HT1080 (cell line): ENCODE measurements around the gene C1orf198. TPM values are rescaled to one million over a fixed set of nuclear protein-coding genes. Genes with fewer than 3 reads are reported as not detected.
A peak's percentile ranks its signal among the peaks of the same experiment; 100 is the strongest.

Source experiments
- DNase-seq: peaks from one replicate; pipeline ENCODE4 v3.0.0-alpha.2; 2015; ENCODE audit warnings: low read depth
- polyA plus RNA-seq, 2 experiments: library from polyadenylated mRNA; depleted of rRNA; stranded (reverse); fragments of >200 nt; gene quantifications; 2 replicates each; pipeline ENCODE4 v1.2.3, GENCODE V29; 2015
- total RNA-seq: library from RNA; depleted of rRNA; stranded (reverse); fragments of >200 nt; shearing (Covaris generic); gene quantifications from 2 replicates; pipeline ENCODE4 v1.2.3, GENCODE V29; 2014; rRNA removed

C1orf198 gene
- 15.8 and 17.0 TPM in 2 replicates for total RNA-seq
- polyA plus RNA-seq (2015; cell fraction: cytosol; rRNA removed): 15.9 and 17.6 TPM in 2 replicates
- 12.8 and 14.1 TPM in 2 replicates for polyA plus RNA-seq (2015; cell fraction: nucleus; rRNA removed)

GRCh38 chr1:230867903-230868735, at the start of gene C1orf198:
Gene C1orf198 (minus strand): TSS chr1:230868521. CDS start chr1:230868512, 9 bp downstream.
- DNase-seq: peak; percentile 31

GRCh38 chr1:230917284-230918135, 49.2 kb upstream of the C1orf198 start:
- peak; percentile 39 for DNase-seq

- no peak for DNase-seq
Observed at GRCh38 chr1:230916587-230917283, 48.4 kb upstream of the C1orf198 start.

GRCh38 chr1:230915078-230915477, 46.8 kb upstream of the C1orf198 start:
- DNase-seq: no peak

GRCh38 chr1:230913496-230913895, 45.2 kb upstream of the C1orf198 start:
- DNase-seq: peak; percentile 24

- DNase-seq: no peak
Observed at GRCh38 chr1:230910755-230911117, 42.4 kb upstream of the C1orf198 start.

- no peak for DNase-seq
Observed at GRCh38 chr1:230909974-230910754, 41.8 kb upstream of the C1orf198 start.

GRCh38 chr1:230907472-230908205, 39.3 kb upstream of the C1orf198 start:
- DNase-seq: no peak

- no peak for DNase-seq
Observed at GRCh38 chr1:230906226-230906625, 37.9 kb upstream of the C1orf198 start.

GRCh38 chr1:230905733-230906132, 37.4 kb upstream of the C1orf198 start:
- peak; percentile 89 for DNase-seq

- no peak for DNase-seq
Observed at GRCh38 chr1:230902349-230902923, 34.1 kb upstream of the C1orf198 start.

- DNase-seq: no peak
Observed at GRCh38 chr1:230901671-230902070, 33.4 kb upstream of the C1orf198 start.

GRCh38 chr1:230900984-230901383, 32.7 kb upstream of the C1orf198 start:
- no peak for DNase-seq

GRCh38 chr1:230899841-230900251, 31.5 kb upstream of the C1orf198 start:
- no peak for DNase-seq

GRCh38 chr1:230898748-230899147, 30.4 kb upstream of the C1orf198 start:
- no peak for DNase-seq

- no peak for DNase-seq
Observed at GRCh38 chr1:230898144-230898543, 29.8 kb upstream of the C1orf198 start.

- DNase-seq: no peak
Observed at GRCh38 chr1:230896779-230897178, 28.5 kb upstream of the C1orf198 start.

GRCh38 chr1:230895452-230895851, 27.1 kb upstream of the C1orf198 start:
- DNase-seq: no peak

GRCh38 chr1:230894664-230895063, 26.3 kb upstream of the C1orf198 start:
- no peak for DNase-seq

- no peak for DNase-seq
Observed at GRCh38 chr1:230894032-230894431, 25.7 kb upstream of the C1orf198 start.
